Activated CD4-positive, alpha-beta T cell treated with anti-CD3 and anti-CD28 coated beads for 48 hours (primary cell): Measurements from ENCODE around the gene BANF1.
A peak's percentile ranks its signal among the peaks of the same experiment; 100 is the strongest.

Experiments
- DNase-seq: peaks from one replicate; pipeline ENCODE4 v3.0.0-alpha.2; 2020

BANF1 gene

DNA sequence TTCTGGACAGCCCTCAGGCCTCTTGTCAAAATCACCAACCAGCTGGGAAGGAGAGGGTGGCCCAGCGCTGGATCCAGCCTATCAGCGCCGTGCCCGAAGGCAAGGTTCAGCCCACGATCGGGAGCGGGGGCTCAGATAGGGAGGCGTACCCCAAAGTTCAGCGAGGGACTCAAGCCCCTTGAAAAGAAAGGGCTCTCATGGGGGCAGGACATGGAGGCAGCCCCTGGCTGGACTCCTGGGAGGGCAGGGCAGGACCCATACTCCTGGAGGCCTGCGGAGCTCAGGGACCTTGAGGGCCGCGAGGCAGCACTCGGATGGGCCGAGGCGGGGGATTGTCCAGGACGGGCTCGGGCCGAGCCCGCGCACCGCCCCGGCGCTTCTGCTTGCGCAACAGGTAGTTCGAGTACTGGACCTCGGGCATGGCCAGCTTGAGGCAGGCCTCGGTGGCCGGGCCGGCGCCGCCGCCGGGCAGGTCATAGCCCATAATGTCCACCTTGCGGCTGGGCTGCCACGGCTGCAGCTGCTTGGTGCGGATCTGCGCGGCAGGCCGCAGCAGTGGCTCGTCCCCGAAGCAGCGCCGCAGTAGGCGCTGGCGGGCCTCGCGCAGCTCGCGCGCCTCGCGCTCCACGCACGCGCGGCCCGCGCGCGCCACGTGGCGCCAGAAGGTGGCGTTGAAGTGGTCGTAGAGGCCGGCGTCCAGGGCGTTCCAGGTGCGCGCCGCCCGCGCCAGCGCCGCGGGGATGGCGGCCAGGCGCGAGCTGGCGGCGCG is 40.1 kb downstream of the BANF1 start:
- DNase-seq, result no peak

DNA sequence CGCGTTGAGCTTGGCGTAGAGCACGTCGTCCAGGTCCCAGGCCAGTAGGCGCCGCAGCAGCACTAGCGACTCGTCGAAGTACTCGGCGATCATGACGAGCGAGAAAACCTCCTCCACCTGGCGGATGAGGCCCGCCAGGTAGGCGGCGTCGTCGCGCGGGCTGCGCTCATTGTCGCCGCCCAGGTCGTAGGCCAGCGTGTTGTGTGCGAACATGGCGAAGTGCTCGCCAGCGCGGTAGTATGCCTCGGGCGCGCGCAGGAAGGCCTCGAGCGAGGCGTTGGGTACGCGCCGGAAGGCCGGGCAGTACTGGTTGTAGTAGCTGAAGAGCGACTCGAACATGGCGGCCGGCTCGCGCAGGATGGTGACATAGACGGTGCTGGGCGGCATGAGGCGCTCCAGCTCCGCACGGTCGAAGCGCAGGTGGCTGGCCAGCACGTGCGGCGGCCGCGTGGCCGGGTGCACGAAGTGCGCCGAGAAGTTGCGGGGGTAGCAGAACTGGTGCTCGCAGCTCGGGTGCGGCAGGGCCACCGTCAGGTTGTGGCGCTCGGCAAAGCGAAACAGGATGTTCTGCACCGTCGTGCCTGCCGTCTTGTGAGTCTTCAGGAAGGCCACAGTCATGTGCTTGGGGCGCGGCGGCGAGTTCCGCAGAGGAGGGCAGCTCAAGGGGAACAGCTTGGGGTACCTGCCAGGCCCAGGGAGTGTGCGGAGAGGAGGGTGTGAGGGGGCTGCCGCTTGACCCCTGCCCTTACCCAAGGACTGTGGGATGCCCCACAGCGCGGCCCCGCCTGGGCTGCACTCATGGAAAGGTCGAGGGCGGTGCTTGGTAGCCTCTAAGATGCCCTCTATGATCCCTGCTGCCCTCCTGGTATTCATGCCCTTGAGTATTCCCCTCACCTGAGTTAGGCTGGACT is 40.9 kb downstream of the BANF1 start:
- DNase-seq, result no peak

DNA sequence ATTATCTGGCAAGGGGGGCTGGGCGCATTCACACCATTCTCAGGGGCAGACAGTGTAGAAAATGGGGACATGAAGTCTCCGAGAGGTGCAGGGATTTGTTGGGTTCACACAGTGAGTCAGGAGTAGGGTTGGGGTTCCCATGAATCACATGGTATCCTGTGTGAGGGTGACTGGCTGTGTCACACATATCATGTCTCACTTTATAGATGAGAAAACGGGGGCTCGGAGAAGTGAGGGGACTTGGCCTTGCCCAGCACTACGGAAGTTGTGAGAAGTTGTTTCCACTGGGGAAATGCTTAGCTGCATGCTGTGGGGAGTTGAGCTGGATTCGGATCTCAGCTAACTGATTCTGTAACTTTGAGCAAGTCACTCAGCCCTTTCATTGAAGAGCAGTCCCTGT is 42.5 kb downstream of the BANF1 start:
- DNase-seq, result peak; percentile 34

GRCh38 chr11:66045177-66045639 is 42.9 kb downstream of the BANF1 start:
- DNase-seq, result peak; percentile 89

DNA sequence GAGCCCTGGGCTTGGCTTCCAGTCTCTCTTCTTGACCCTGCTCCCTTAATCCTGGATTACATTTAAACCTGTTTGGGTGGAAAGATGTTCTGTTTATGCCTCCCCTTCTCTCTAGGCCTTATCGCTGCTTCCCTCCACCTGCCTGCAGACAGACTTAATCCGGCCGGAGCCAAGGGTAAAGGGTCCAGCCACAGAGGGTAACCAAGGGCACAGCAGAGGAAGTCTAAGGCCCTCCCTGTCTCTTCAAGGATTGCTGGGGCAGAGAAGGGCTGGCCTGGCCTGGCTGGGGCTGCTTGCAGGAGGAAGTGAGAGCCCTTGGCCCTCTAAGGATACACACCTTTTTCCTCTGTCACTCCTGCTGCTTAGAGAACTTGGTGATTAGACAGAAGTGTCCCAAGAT is 44.6 kb downstream of the BANF1 start:
- no peak for DNase-seq

GRCh38 chr11:66047541-66048365 is 45.5 kb downstream of the BANF1 start:
- no peak for DNase-seq

- DNase-seq, result no peak
These were observed 46.4 kb downstream of the BANF1 start, which contains the start of gene GAL3ST3 for GRCh38 chr11:66048547-66049323. Gene GAL3ST3, minus strand, starts transcription at chr11:66049161. Its CDS starts 3,746 bp downstream, at chr11:66045415.

DNA sequence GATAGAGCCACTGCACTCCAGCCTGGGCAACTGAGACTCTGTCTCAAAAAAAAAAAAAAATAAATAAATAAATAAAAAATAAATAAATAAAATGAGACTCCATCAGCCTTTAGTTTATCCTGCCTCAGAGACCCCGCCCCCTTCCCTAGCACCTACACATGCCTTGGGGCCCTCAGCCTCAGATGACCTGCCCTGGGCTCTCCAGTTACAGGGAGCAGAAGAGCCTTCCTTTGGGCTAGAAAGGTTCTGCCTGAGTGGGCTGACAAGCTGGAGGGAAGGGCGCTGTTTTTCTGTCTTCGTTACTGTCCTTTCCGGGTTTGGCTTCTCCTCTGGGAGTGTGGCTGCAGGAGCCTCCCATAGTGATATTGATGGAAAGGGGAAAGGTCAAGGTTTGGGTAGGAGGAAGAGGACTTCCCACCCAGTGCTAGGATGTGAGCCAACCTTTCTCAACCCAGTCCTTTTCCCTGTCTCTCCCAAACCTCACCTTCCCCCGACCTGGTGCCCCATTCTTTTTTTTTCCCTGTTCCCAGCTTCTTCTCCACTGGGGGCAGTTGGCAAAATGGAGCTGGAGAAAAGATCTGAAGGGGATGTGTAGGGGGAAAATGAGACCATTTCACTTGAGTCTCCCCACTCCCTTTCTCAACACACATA is 48.4 kb downstream of the BANF1 start:
- DNase-seq, result no peak

DNA sequence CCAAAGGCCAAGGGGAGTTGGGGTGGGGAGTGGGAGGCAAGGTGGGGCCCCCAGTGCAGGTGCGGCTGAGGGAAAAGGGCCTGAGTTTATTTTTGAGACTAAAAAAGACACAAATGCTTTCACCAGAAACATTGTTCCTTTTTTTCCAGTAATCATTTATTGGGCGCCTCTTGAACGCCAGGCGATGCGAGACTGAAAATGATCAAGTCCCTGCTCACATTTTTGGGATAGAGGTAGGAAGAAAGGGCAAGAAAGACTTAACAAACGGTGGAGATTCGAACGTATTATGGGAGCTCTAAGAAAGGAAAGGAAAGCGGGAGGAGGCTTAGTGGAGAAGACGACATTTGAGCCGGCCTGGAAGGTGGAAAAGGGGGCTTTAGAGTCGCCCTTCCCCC is 49.1 kb downstream of the BANF1 start:
- DNase-seq, result no peak

- DNase-seq, result peak; percentile 98
These were observed 49.7 kb downstream of the BANF1 start, which contains the start of gene SF3B2 for GRCh38 chr11:66051766-66052663. Gene SF3B2, plus strand, starts transcription at chr11:66052364. Its CDS starts 21 bp downstream, at chr11:66052385.

DNA sequence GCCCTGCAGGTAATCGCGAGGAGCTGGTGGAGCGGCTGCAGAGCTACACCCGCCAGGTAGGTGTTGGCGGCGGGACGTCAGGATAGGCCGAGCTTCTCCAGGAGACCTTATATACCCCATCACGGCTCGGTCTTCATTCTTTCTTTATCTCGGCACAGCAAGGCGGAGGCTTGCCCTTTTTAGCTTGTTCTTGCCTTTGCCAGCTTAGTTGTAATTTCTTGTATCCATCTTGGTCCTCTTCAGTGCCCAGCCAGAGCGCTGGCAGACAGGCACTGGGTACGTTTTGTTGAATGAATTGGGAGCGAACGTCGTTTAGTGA is 50.3 kb downstream of the BANF1 start:
- no peak for DNase-seq
